ENCODE measurements around the gene TRIM33. TPM values are rescaled to one million over a fixed set of nuclear protein-coding genes. Genes with fewer than 3 reads are reported as not detected.
"Not testable (repeated sequence)": the region's sequence is repeated elsewhere in the genome, so short reads cannot be mapped to it uniquely, and the experiment has no call there.

Gene TRIM33
- total and polyA plus RNA-seq, 5 donors from 2014 or later, result 27.7 to 56.6 (median 32.3) TPM

DNA sequence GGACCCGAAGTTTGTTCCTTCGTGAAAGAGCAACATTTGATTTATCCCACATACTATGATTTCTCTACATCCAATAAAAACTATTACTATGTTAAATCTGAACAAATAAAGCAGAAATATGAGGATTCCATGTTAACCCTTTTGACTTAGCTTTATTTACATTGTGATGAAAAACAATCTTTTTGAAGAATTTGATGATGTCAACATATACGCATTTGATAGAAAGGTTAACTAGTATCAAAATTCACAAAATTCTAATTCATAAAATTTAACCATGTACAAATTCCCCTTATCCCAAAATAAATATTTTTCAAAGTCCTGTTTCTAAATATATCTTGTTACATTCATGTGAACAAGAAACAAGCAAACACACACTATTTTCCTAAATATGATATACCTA is 74.2 kb downstream of the TRIM33 start:
- peaks cover 23% of the 10 kb centered on the region for H3K36me3 ChIP-seq (ENCODE audit: control insufficient read depth, insufficient read depth, low read length)
- H3K27me3 Mint-ChIP-seq, result no peaks in the 10 kb centered on the region
- no peak overlapping the region for H3K27ac Mint-ChIP-seq
- no peaks in the 10 kb centered on the region for H3K27me3 ChIP-seq (ENCODE audit: control insufficient read depth, insufficient read depth, low read length)
- H3K36me3 Mint-ChIP-seq, result peaks cover 31% of the 10 kb centered on the region
- DNase-seq, result no peak
- H3K4me3 Mint-ChIP-seq, result no peak overlapping the region
- no peak overlapping the region for H3K27ac ChIP-seq (ENCODE audit: insufficient read depth, low read length, poor library complexity, severe bottlenecking)
- H3K9me3 ChIP-seq (ENCODE audit: control insufficient read depth in 2 of 2, low read length in 2 of 2), result no peaks in the 10 kb centered on the region
- no peaks in the 10 kb centered on the region for H3K9me3 Mint-ChIP-seq
- H3K4me1 Mint-ChIP-seq, result peaks cover 18 to 26% (median 22%) of the 10 kb centered on the region in 4 donors
- no peaks in the 10 kb centered on the region for H3K4me1 ChIP-seq (ENCODE audit: control insufficient read depth, insufficient read depth, low read length, poor library complexity, severe bottlenecking)
- ATAC-seq (ENCODE audit: low read depth in 2 of 2), result no peak
- no peak overlapping the region for H3K4me3 ChIP-seq (ENCODE audit: low read depth, low read length)

DNA sequence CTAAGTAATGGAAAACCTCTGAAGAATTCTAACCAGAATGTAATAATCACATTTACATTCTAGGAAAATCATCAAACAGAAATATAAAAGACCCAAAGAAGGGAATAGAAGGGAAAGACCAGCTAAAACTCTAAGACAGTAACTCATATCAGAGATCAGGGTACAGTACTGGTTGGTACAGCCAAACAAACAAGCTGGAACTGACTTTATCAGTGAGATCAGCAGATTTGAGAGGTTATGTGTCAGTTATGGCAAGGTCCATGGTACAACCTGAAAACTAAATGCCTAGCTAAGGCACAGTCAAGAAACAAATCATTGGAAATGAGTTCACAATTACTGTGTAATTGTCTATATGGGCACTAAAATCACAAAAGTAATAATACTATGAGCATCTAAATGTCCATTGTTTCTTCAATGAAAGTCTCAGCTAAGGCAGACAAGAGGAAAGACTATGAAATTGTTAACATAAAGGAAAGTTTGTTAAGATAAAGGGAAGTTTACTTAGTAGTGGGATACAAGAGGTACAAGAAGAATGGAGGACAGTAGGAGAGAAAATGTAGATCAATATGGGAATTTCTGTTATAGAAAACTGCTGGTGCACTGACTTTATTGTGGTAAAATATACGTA is 75.8 kb downstream of the TRIM33 start:
- Histone ChIP-seq H3K36me3 (ENCODE audit: control insufficient read depth, insufficient read depth, low read length) (peaks cover 24% of the 10 kb centered on the region), H3K4me3 (ENCODE audit: low read depth, low read length) (no peak overlapping the region), H3K4me1 (ENCODE audit: control insufficient read depth, insufficient read depth, low read length, poor library complexity, severe bottlenecking) (no peaks in the 10 kb centered on the region), H3K27me3 (ENCODE audit: control insufficient read depth, insufficient read depth, low read length) (no peaks in the 10 kb centered on the region), H3K27ac (ENCODE audit: insufficient read depth, low read length, poor library complexity, severe bottlenecking) (no peak overlapping the region), H3K9me3 (ENCODE audit: control insufficient read depth in 2 of 2, low read length in 2 of 2) (no peaks in the 10 kb centered on the region)
- H3K27ac Mint-ChIP-seq, result peak overlapping the region in 1 of 3 donors; percentile 39
- no peak for ATAC-seq (ENCODE audit: low read depth in 2 of 2)
- H3K36me3 Mint-ChIP-seq, result peaks cover 24% of the 10 kb centered on the region
- DNase-seq, result peak in 1 of 3 donors; percentile 9
- no peak overlapping the region for H3K4me3 Mint-ChIP-seq
- peaks cover 18 to 28% (median 26%) of the 10 kb centered on the region in 4 donors for H3K4me1 Mint-ChIP-seq
- no peaks in the 10 kb centered on the region for H3K27me3 Mint-ChIP-seq
- no peaks in the 10 kb centered on the region for H3K9me3 Mint-ChIP-seq

DNA sequence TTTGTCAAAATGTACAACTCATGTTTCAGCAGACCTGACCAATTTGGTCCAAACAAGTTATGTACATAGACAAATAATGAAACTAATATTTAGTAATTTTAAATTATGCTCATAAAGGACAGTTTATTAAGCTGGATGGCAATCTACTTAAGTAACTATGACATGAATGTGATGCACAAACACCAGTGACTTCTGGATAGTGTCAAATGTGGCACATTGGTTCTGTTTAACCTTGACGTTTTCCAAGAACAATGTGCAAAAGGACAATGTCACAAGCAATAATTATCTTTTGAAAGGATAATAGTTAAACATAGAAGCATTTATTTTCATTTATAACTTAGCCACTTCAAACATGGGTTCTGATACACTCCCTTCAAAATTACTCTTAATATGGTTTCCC is 80.0 kb downstream of the TRIM33 start:
- peaks cover 46% of the 10 kb centered on the region for H3K36me3 ChIP-seq (ENCODE audit: control insufficient read depth, insufficient read depth, low read length)
- no peaks in the 10 kb centered on the region for H3K9me3 ChIP-seq (ENCODE audit: control insufficient read depth in 2 of 2, low read length in 2 of 2)
- no peak overlapping the region for H3K4me3 Mint-ChIP-seq
- peaks cover 12 to 18% (median 14%) of the 10 kb centered on the region in 4 donors for H3K4me1 Mint-ChIP-seq
- no peaks in the 10 kb centered on the region for H3K9me3 Mint-ChIP-seq
- H3K27me3 ChIP-seq (ENCODE audit: control insufficient read depth, insufficient read depth, low read length), result no peaks in the 10 kb centered on the region
- H3K4me3 ChIP-seq (ENCODE audit: low read depth, low read length), result no peak overlapping the region
- H3K36me3 Mint-ChIP-seq, result peaks cover 17% of the 10 kb centered on the region
- no peak for DNase-seq
- peak overlapping the region in 1 of 3 donors; percentile 38 for H3K27ac Mint-ChIP-seq
- H3K27ac ChIP-seq (ENCODE audit: insufficient read depth, low read length, poor library complexity, severe bottlenecking), result no peak overlapping the region
- no peak for ATAC-seq (ENCODE audit: low read depth in 2 of 2)
- H3K27me3 Mint-ChIP-seq, result no peaks in the 10 kb centered on the region
- H3K4me1 ChIP-seq (ENCODE audit: control insufficient read depth, insufficient read depth, low read length, poor library complexity, severe bottlenecking), result no peaks in the 10 kb centered on the region

DNA sequence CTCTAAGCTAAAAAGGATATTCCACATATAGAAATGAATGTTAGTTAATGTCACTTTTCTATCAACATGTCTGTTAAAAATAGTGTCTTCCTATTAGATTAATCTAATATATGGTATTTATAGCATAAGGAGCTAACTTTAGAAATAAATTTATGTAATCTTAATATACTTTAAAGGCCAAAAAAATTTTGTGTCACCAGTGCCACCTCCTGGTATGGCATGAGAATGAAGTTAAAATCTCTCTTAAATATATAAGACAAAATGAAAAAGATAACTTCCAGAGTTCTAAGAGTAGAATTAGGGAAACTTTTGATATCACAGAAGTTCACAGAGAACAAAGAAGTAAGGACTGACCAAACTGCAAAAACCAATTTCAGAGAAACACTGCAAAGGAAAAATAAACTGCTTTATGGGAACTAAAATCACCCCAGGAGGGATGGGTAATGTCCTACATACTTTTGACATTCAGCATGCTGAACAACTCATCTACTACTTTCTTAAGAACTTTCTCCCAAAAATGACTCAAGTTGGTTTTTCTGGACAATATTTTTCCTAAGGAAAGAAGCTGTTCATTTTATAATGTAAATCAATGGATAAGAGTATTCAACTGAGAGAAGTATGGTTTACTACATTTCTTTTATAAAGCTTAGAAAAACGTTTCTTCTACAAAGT is 82.8 kb downstream of the TRIM33 start:
- H3K9me3 ChIP-seq (ENCODE audit: control insufficient read depth in 2 of 2, low read length in 2 of 2), result no peaks in the 10 kb centered on the region
- Mint-ChIP-seq H3K4me3 (no peak overlapping the region), H3K36me3 (peaks cover 33% of the 10 kb centered on the region), H3K27ac (peak overlapping the region in 1 of 3 donors; percentile 69), H3K4me1 (peaks cover 2 to 9% (median 5%) of the 10 kb centered on the region in 4 donors), H3K9me3 (no peaks in the 10 kb centered on the region), H3K27me3 (no peaks in the 10 kb centered on the region)
- H3K4me1 ChIP-seq (ENCODE audit: control insufficient read depth, insufficient read depth, low read length, poor library complexity, severe bottlenecking), result no peaks in the 10 kb centered on the region
- no peak for ATAC-seq (ENCODE audit: low read depth in 2 of 2)
- no peak overlapping the region for H3K4me3 ChIP-seq (ENCODE audit: low read depth, low read length)
- no peak overlapping the region for H3K27ac ChIP-seq (ENCODE audit: insufficient read depth, low read length, poor library complexity, severe bottlenecking)
- peaks cover 69% of the 10 kb centered on the region for H3K36me3 ChIP-seq (ENCODE audit: control insufficient read depth, insufficient read depth, low read length)
- no peaks in the 10 kb centered on the region for H3K27me3 ChIP-seq (ENCODE audit: control insufficient read depth, insufficient read depth, low read length)
- DNase-seq, result peak in 2 of 3 donors; percentile 28 to 48

DNA sequence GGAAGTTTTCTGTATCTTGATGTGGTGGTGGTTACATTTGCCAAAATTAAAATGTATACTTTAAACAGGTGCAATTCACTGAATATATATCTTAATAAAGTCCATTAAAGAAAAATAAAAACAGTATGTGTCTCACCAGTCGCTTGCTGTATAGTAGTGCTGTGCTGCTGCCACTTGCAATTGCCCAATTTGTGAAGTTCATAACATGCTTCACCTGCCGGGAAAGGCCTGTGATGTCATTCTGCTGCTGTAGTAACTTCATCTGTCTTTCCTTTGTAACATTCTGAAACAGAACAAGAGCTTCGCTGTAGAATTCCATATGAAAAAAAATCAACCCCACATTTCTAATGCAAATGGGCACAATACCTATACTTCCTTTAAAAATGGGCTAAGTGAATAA is 83.4 kb downstream of the TRIM33 start:
- no peaks in the 10 kb centered on the region for H3K27me3 Mint-ChIP-seq
- no peak overlapping the region for H3K4me3 ChIP-seq (ENCODE audit: low read depth, low read length)
- H3K4me3 Mint-ChIP-seq, result no peak overlapping the region
- no peak overlapping the region for H3K27ac ChIP-seq (ENCODE audit: insufficient read depth, low read length, poor library complexity, severe bottlenecking)
- H3K27ac Mint-ChIP-seq, result no peak overlapping the region
- no peaks in the 10 kb centered on the region for H3K4me1 ChIP-seq (ENCODE audit: control insufficient read depth, insufficient read depth, low read length, poor library complexity, severe bottlenecking)
- no peak for DNase-seq
- peaks cover 33% of the 10 kb centered on the region for H3K36me3 Mint-ChIP-seq
- peaks cover 0 to 7% (median 4%) of the 10 kb centered on the region in 4 donors for H3K4me1 Mint-ChIP-seq
- ATAC-seq (ENCODE audit: low read depth in 2 of 2), result no peak
- no peaks in the 10 kb centered on the region for H3K9me3 Mint-ChIP-seq
- no peaks in the 10 kb centered on the region for H3K27me3 ChIP-seq (ENCODE audit: control insufficient read depth, insufficient read depth, low read length)
- no peaks in the 10 kb centered on the region for H3K9me3 ChIP-seq (ENCODE audit: control insufficient read depth in 2 of 2, low read length in 2 of 2)
- peaks cover 69% of the 10 kb centered on the region for H3K36me3 ChIP-seq (ENCODE audit: control insufficient read depth, insufficient read depth, low read length)

DNA sequence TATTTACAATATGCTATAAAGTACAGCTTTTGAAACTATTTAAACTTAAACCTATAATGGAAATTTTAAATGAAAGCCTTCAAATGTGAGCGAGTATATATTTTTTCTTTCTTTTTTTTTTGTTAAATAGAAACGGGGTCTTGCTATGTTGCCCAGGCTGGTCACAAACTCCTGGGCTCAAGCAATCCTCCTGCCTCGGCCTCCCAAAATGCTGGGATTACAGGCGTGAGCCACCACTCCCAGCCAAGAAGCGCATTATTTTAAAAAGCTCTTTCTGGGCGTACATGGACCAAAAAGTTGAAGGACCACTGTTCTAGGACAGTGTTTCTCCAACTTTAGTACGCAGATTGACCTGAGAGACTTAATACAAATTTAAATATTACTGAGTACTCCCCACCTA is 87.5 kb downstream of the TRIM33 start:
- Histone ChIP-seq H3K9me3 (ENCODE audit: control insufficient read depth in 2 of 2, low read length in 2 of 2) (no peaks in the 10 kb centered on the region), H3K4me1 (ENCODE audit: control insufficient read depth, insufficient read depth, low read length, poor library complexity, severe bottlenecking) (no peaks in the 10 kb centered on the region), H3K27me3 (ENCODE audit: control insufficient read depth, insufficient read depth, low read length) (no peaks in the 10 kb centered on the region), H3K27ac (ENCODE audit: insufficient read depth, low read length, poor library complexity, severe bottlenecking) (no peak overlapping the region), H3K4me3 (ENCODE audit: low read depth, low read length) (no peak overlapping the region), H3K36me3 (ENCODE audit: control insufficient read depth, insufficient read depth, low read length) (peaks cover 92% of the 10 kb centered on the region)
- H3K27me3 Mint-ChIP-seq, result no peaks in the 10 kb centered on the region
- no peak overlapping the region for H3K4me3 Mint-ChIP-seq
- peaks cover 64% of the 10 kb centered on the region for H3K36me3 Mint-ChIP-seq
- DNase-seq, result no peak
- ATAC-seq (ENCODE audit: low read depth in 2 of 2), result no peak
- no peak overlapping the region for H3K27ac Mint-ChIP-seq
- no peaks in the 10 kb centered on the region for H3K9me3 Mint-ChIP-seq
- peaks cover 0 to 2% (median under 1%) of the 10 kb centered on the region in 4 donors for H3K4me1 Mint-ChIP-seq

DNA sequence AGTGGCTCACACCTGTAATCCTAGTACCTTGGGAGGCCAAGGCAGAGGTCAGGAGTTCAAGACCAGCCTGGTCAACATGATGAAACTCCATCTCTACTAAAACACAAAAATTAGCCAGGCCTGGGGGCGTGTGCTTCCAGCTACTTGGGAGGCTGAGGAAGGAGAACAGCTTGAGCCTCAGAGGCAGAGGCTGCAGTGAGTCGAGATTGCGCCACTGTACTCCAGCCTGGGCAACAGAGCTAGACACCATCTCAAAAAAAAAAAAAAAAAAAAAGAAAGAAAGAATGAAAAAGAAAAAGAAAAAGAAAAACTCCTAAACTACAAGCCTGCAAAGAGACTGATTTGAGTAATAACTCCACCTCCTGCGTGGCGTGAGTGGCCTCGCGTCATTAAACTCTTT is 92.1 kb downstream of the TRIM33 start:
- H3K4me3 Mint-ChIP-seq; H3K27ac Mint-ChIP-seq; H3K9me3 ChIP-seq (ENCODE audit: control insufficient read depth in 2 of 2, low read length in 2 of 2); H3K4me1 Mint-ChIP-seq; H3K4me1 ChIP-seq (ENCODE audit: control insufficient read depth, insufficient read depth, low read length, poor library complexity, severe bottlenecking); H3K27ac ChIP-seq (ENCODE audit: insufficient read depth, low read length, poor library complexity, severe bottlenecking); H3K27me3 Mint-ChIP-seq; H3K9me3 Mint-ChIP-seq; H3K27me3 ChIP-seq (ENCODE audit: control insufficient read depth, insufficient read depth, low read length); H3K4me3 ChIP-seq (ENCODE audit: low read depth, low read length); DNase-seq; ATAC-seq (ENCODE audit: low read depth in 2 of 2): not testable (repeated sequence)
- H3K36me3 Mint-ChIP-seq, result peaks cover 57% of the 10 kb centered on the region
- H3K36me3 ChIP-seq (ENCODE audit: control insufficient read depth, insufficient read depth, low read length), result peaks cover 70% of the 10 kb centered on the region

DNA sequence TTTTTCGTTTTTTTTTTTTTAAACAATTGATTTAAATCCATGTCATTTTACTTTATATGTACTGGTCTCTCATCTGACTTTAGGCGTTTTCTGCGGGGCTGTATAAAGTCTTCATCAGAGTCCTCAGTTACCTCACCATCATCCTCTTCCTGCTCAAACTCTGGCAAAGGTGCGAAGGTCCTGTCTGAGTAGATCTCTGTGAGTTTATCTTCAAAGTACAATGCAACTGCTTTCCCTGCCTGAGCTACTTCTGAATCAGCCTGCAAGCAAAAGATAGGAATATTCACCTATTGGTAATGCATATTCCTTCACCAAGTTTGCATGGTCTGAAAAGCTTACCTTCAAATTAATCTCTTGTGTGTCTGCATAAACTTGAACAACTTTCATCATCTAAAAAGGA is 113.4 kb downstream of the TRIM33 start:
- Histone ChIP-seq H3K36me3 (ENCODE audit: control insufficient read depth, insufficient read depth, low read length) (peaks cover 65% of the 10 kb centered on the region), H3K27me3 (ENCODE audit: control insufficient read depth, insufficient read depth, low read length) (no peaks in the 10 kb centered on the region), H3K4me1 (ENCODE audit: control insufficient read depth, insufficient read depth, low read length, poor library complexity, severe bottlenecking) (no peaks in the 10 kb centered on the region), H3K4me3 (ENCODE audit: low read depth, low read length) (no peak overlapping the region), H3K9me3 (ENCODE audit: control insufficient read depth in 2 of 2, low read length in 2 of 2) (no peaks in the 10 kb centered on the region), H3K27ac (ENCODE audit: insufficient read depth, low read length, poor library complexity, severe bottlenecking) (no peak overlapping the region)
- Mint-ChIP-seq H3K4me1 (peaks cover 0 to 4% (median 0%) of the 10 kb centered on the region in 4 donors), H3K27ac (no peak overlapping the region), H3K27me3 (no peaks in the 10 kb centered on the region), H3K36me3 (peaks cover 53% of the 10 kb centered on the region), H3K9me3 (no peaks in the 10 kb centered on the region), H3K4me3 (no peak overlapping the region)
- ATAC-seq (ENCODE audit: low read depth in 2 of 2) (no peak), DNase-seq (no peak)

All from CD4-positive, CD25-positive, alpha-beta regulatory T cell (primary cell).